ENCODE results near the gene GRM8. TPM values are rescaled to one million over a fixed set of nuclear protein-coding genes. Genes with fewer than 3 reads are reported as not detected.

The GRM8 gene
- total RNA-seq, 1 experiment from 2014 or later: not detected

DNA sequence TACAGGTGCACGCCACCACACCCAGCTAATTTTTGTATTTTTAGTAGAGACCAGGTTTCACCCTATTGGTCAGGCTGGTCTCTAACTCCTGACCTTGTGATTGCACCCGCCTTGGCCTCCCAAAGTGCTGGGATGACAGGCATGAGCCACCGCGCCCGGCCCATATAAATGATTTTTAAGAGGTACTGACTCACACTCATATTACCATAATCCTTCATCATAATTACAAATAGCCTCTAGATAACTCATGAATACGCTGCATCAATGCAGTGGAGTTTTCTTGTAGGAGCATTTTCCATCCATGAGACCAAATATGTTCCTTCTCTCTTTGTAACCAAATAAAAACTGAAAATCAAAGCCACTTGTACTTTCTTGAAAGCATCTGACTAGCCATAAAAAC, 193.3 kb downstream of the GRM8 start:
- BruUV-seq (replicated peaks): no TSS peak

GRCh38 chr7:127057918-127058317, 194.8 kb downstream of the GRM8 start:
- H3K27me3 ChIP-seq (ENCODE audit: low read length): no peaks in the 10 kb centered on the region
- no peak overlapping the region for H3K4me3 ChIP-seq (ENCODE audit: low read length)
- H3K79me2 ChIP-seq (ENCODE audit: low read length): no peaks in the 10 kb centered on the region
- H4K20me1 ChIP-seq (ENCODE audit: low read length): no peaks in the 10 kb centered on the region
- TF ChIP-seq EZH2 (IDR thresholded peaks at IDR 0.05; ENCODE audit: low read length, unreplicated experiment): no peak
- TF ChIP-seq CTCF (conservative IDR thresholded peaks at IDR 0.05; ENCODE audit: low read depth, low read length): no peak
- TF ChIP-seq EZH2phosphoT487 (IDR thresholded peaks at IDR 0.05; ENCODE audit: borderline replicate concordance, low read length): no peak
- H3K4me1 ChIP-seq (ENCODE audit: insufficient read depth, low read length): no peaks in the 10 kb centered on the region
- ChIA-PET CTCF (no interaction called here), POLR2A (ENCODE audit: unreplicated experiment) (no interaction called here)
- no peaks in the 10 kb centered on the region for H3K9me2 ChIP-seq (replicated peaks; ENCODE audit: low read length)
- no peak overlapping the region for H3K9ac ChIP-seq (ENCODE audit: low read length)
- no peaks in the 10 kb centered on the region for H3K9me3 ChIP-seq (ENCODE audit: low read length)
- ATAC-seq (no peak), DNase-seq (no peak)
- no peaks in the 10 kb centered on the region for H3K36me3 ChIP-seq (ENCODE audit: low read depth, low read length)
- no peak overlapping the region for H2AFZ ChIP-seq (ENCODE audit: low read length)
- no peaks in the 10 kb centered on the region for H3F3A ChIP-seq (ENCODE audit: low read length, unreplicated experiment)
- no peak overlapping the region for H3K4me2 ChIP-seq (ENCODE audit: low read length)
- no peak overlapping the region for H3K27ac ChIP-seq (ENCODE audit: low read length)
- no TSS peak for BruUV-seq (replicated peaks)
- intact Hi-C loops (cut with micrococcal nuclease): no loop called here

More for the DNA sequence above, 193.3 kb downstream of the GRM8 start:
- POLR2A ChIA-PET (ENCODE audit: unreplicated experiment): no interaction called here
- Histone ChIP-seq H3K27ac (ENCODE audit: low read length) (no peak overlapping the region), H3K4me1 (ENCODE audit: insufficient read depth, low read length) (no peaks in the 10 kb centered on the region), H3K9ac (ENCODE audit: low read length) (no peak overlapping the region), H3K36me3 (ENCODE audit: low read depth, low read length) (no peaks in the 10 kb centered on the region), H3F3A (ENCODE audit: low read length, unreplicated experiment) (no peaks in the 10 kb centered on the region), H3K9me2 (replicated peaks; ENCODE audit: low read length) (no peaks in the 10 kb centered on the region), H3K27me3 (ENCODE audit: low read length) (no peaks in the 10 kb centered on the region), H3K79me2 (ENCODE audit: low read length) (no peaks in the 10 kb centered on the region), H3K9me3 (ENCODE audit: low read length) (no peaks in the 10 kb centered on the region), H2AFZ (ENCODE audit: low read length) (no peak overlapping the region), H4K20me1 (ENCODE audit: low read length) (no peaks in the 10 kb centered on the region), H3K4me3 (ENCODE audit: low read length) (no peak overlapping the region), H3K4me2 (ENCODE audit: low read length) (no peak overlapping the region)
- intact Hi-C loops (cut with micrococcal nuclease): no loop called here
- CTCF ChIA-PET: no interaction called here
- no peak for ATAC-seq
- TF ChIP-seq EZH2 (IDR thresholded peaks at IDR 0.05; ENCODE audit: low read length, unreplicated experiment) (no peak), CTCF (conservative IDR thresholded peaks at IDR 0.05; ENCODE audit: low read depth, low read length) (no peak), EZH2phosphoT487 (IDR thresholded peaks at IDR 0.05; ENCODE audit: borderline replicate concordance, low read length) (no peak)
- no peak for DNase-seq

- BruUV-seq (replicated peaks): no TSS peak
- POLR2A ChIA-PET (ENCODE audit: unreplicated experiment): no interaction called here
- H2AFZ ChIP-seq (ENCODE audit: low read length): no peak overlapping the region
- H3K79me2 ChIP-seq (ENCODE audit: low read length): no peaks in the 10 kb centered on the region
- no peak for DNase-seq
- ATAC-seq: no peak
- no peaks in the 10 kb centered on the region for H3K27me3 ChIP-seq (ENCODE audit: low read length)
- H3K9me3 ChIP-seq (ENCODE audit: low read length): no peaks in the 10 kb centered on the region
- CTCF ChIA-PET: no interaction called here
- intact Hi-C loops (cut with micrococcal nuclease): no loop called here
- H3F3A ChIP-seq (ENCODE audit: low read length, unreplicated experiment): no peaks in the 10 kb centered on the region
- no peaks in the 10 kb centered on the region for H3K36me3 ChIP-seq (ENCODE audit: low read depth, low read length)
- H4K20me1 ChIP-seq (ENCODE audit: low read length): no peaks in the 10 kb centered on the region
- H3K4me3 ChIP-seq (ENCODE audit: low read length): no peak overlapping the region
- H3K4me2 ChIP-seq (ENCODE audit: low read length): no peak overlapping the region
- no peak overlapping the region for H3K27ac ChIP-seq (ENCODE audit: low read length)
- no peaks in the 10 kb centered on the region for H3K9me2 ChIP-seq (replicated peaks; ENCODE audit: low read length)
- no peak for TF ChIP-seq EZH2phosphoT487 (IDR thresholded peaks at IDR 0.05; ENCODE audit: borderline replicate concordance, low read length)
- no peak for TF ChIP-seq CTCF (conservative IDR thresholded peaks at IDR 0.05; ENCODE audit: low read depth, low read length)
- no peak for TF ChIP-seq EZH2 (IDR thresholded peaks at IDR 0.05; ENCODE audit: low read length, unreplicated experiment)
- H3K9ac ChIP-seq (ENCODE audit: low read length): no peak overlapping the region
- H3K4me1 ChIP-seq (ENCODE audit: insufficient read depth, low read length): no peaks in the 10 kb centered on the region
These were observed 196.5 kb downstream of the GRM8 start for GRCh38 chr7:127056202-127056601.

Data from PC-3 (cell line).